ENCODE measurements around the gene KIF6.
"Not testable (repeated sequence)": the region's sequence is repeated elsewhere in the genome, so short reads cannot be mapped to it uniquely, and the experiment has no call there.

Gene KIF6

GRCh38 chr6:39307462-39307861, 417.7 kb downstream of the KIF6 start:
- no peak for DNase-seq

- DNase-seq, result no peak
Observed at GRCh38 chr6:39304951-39305350, 420.3 kb downstream of the KIF6 start.

GRCh38 chr6:39303425-39304153, 421.6 kb downstream of the KIF6 start:
- DNase-seq, result no peak

GRCh38 chr6:39302669-39303424, 422.4 kb downstream of the KIF6 start:
- DNase-seq, result peak; percentile 41 to 53

GRCh38 chr6:39302011-39302410, 423.2 kb downstream of the KIF6 start:
- DNase-seq, result no peak

GRCh38 chr6:39301606-39302005, 423.6 kb downstream of the KIF6 start:
- DNase-seq, result no peak

GRCh38 chr6:39300739-39301138, 424.5 kb downstream of the KIF6 start:
- peak in 1 of 2 donors; percentile 21 for DNase-seq

GRCh38 chr6:39298061-39298460, 427.1 kb downstream of the KIF6 start:
- no peak for DNase-seq

GRCh38 chr6:39296745-39297640, 428.2 kb downstream of the KIF6 start:
- no peak for DNase-seq

GRCh38 chr6:39295611-39296011, 429.6 kb downstream of the KIF6 start:
- no peak for DNase-seq

GRCh38 chr6:39294899-39295298, 430.3 kb downstream of the KIF6 start:
- no peak for DNase-seq

- no peak for DNase-seq
Observed at GRCh38 chr6:39294133-39294532, 431.1 kb downstream of the KIF6 start.

GRCh38 chr6:39292637-39293036, 432.6 kb downstream of the KIF6 start:
- DNase-seq, result no peak

- no peak for DNase-seq
Observed at GRCh38 chr6:39289490-39289889, 435.7 kb downstream of the KIF6 start.

- DNase-seq, result no peak
Observed at GRCh38 chr6:39287601-39288000, 437.6 kb downstream of the KIF6 start.

GRCh38 chr6:39286596-39286995, 438.6 kb downstream of the KIF6 start:
- not testable (repeated sequence) for DNase-seq

GRCh38 chr6:39282774-39283173, 442.4 kb downstream of the KIF6 start:
- DNase-seq, result no peak

GRCh38 chr6:39281312-39281980, 443.8 kb downstream of the KIF6 start:
- no peak for DNase-seq

GRCh38 chr6:39280247-39280731, 444.9 kb downstream of the KIF6 start:
- DNase-seq, result no peak
